Uterus (tissue), 4 donors: ENCODE measurements around the gene DNMT3L. TPM values are rescaled to one million over a fixed set of nuclear protein-coding genes. Genes with fewer than 3 reads are reported as not detected.

Source experiments
- DNase-seq, 2 donors: peaks; one replicate each; pipeline ENCODE4 v3.0.0-alpha.2; 2019 to 2020
- H3K27ac ChIP-seq, 2 donors: fragments of 200-600 bp; sonication (generic); 1 replicate in 1 of 2; 2 replicates in 1 of 2; pipeline ENCODE4 v1.5.1; 2016 to 2018
- H3K27me3 ChIP-seq, 2 donors: fragments of 200-600 bp; sonication (generic); one replicate each; pipeline ENCODE4 v1.5.1; 2018 to 2019; ENCODE audit warnings: control low read depth in 1 of 2
- H3K36me3 ChIP-seq, 2 donors: fragments of 200-600 bp; sonication (generic); one replicate each; pipeline ENCODE4 v1.5.1; 2019; ENCODE audit warnings: control low read depth in 1 of 2
- H3K4me1 ChIP-seq, 2 donors: fragments of 200-600 bp; sonication (generic); one replicate each; pipeline ENCODE4 v1.5.1; 2018 to 2019; ENCODE audit warnings: control low read depth in 1 of 2
- H3K4me3 ChIP-seq, 2 donors: fragments of 200-600 bp; sonication (generic); 1 replicate in 1 of 2; 2 replicates in 1 of 2; pipeline ENCODE4 v1.5.1; 2018 to 2019; ENCODE audit warnings: mild to moderate bottlenecking in 1 of 2
- H3K9me3 ChIP-seq, 2 donors: fragments of 200-600 bp; sonication (generic); one replicate each; pipeline ENCODE4 v1.5.1; 2019; ENCODE audit warnings: control low read depth in 1 of 2
- CTCF ChIP-seq, 4 experiments: fragments of 200-600 bp in 2 of 4; fragments of 450-650 bp in 2 of 4; sonication (generic) in 2 of 4; IDR thresholded peaks; one replicate each; pipeline ENCODE4 v1.5.1; 2016 to 2019; ENCODE audit warnings: antibody characterized with exemption in 4 of 4, mild to moderate bottlenecking in 2 of 4, moderate library complexity in 1 of 4
- POLR2A ChIP-seq, 2 donors: fragments of 450-650 bp; IDR thresholded peaks; one replicate each; pipeline ENCODE4 v1.6.1; 2016; ENCODE audit warnings: antibody characterized with exemption in 2 of 2, mild to moderate bottlenecking in 1 of 2, moderate library complexity in 1 of 2
- intact Hi-C: fragments of 100-400 bp; cut with DNase I; formaldehyde crosslinking; loops from one replicate; pipeline ENCODE4 v1.15.1; 2023; ENCODE audit warnings: low total_unique reads
- total RNA-seq, 4 donors: library from RNA; depleted of rRNA in 3 of 4; stranded (reverse); fragments of >200 nt in 3 of 4; gene quantifications; one replicate each; pipeline versions ENCODE4 v1.1.0 to v1.2.4, GENCODE V29; 2014 to 2023
- donor health status: DM: yes; HTN: yes; CAD: no.

The DNMT3L gene
- total RNA-seq = not detected

- no peaks in the 10 kb centered on the region for H3K27me3 ChIP-seq
- DNase-seq = no peak
- TF ChIP-seq POLR2A (IDR thresholded peaks at IDR 0.05) (no peak), CTCF (IDR thresholded peaks at IDR 0.05) (no peak)
- no peaks in the 10 kb centered on the region for H3K36me3 ChIP-seq
- H3K4me1 ChIP-seq = no peaks in the 10 kb centered on the region
- no peak within 1 kb of the TSS for H3K4me3 ChIP-seq
- intact Hi-C loops = no loop called here
- no peaks in the 10 kb centered on the region for H3K9me3 ChIP-seq
- no peak within 1 kb of the TSS for H3K27ac ChIP-seq
Observed at GRCh38 chr21:44261675-44262295, at the start of gene DNMT3L. Gene DNMT3L (minus strand): TSS chr21:44261897. CDS start chr21:44261259, 638 bp downstream.

GRCh38 chr21:44310628-44311507, 49.2 kb upstream of the DNMT3L start:
- no peak overlapping the region for H3K27ac ChIP-seq
- intact Hi-C loops = no loop called here
- H3K4me1 ChIP-seq = no peaks in the 10 kb centered on the region
- H3K9me3 ChIP-seq = no peaks in the 10 kb centered on the region
- TF ChIP-seq POLR2A (IDR thresholded peaks at IDR 0.05) = no peak
- no peak for TF ChIP-seq CTCF (IDR thresholded peaks at IDR 0.05)
- no peak for DNase-seq
- H3K36me3 ChIP-seq = no peaks in the 10 kb centered on the region
- H3K4me3 ChIP-seq = no peak overlapping the region
- H3K27me3 ChIP-seq = no peaks in the 10 kb centered on the region

- intact Hi-C loops = no loop called here
- TF ChIP-seq POLR2A (IDR thresholded peaks at IDR 0.05) (no peak), CTCF (IDR thresholded peaks at IDR 0.05) (no peak)
- Histone ChIP-seq H3K27ac (no peak overlapping the region), H3K9me3 (no peaks in the 10 kb centered on the region), H3K4me3 (no peak overlapping the region), H3K27me3 (no peaks in the 10 kb centered on the region), H3K4me1 (no peaks in the 10 kb centered on the region), H3K36me3 (no peaks in the 10 kb centered on the region)
- no peak for DNase-seq
Observed at GRCh38 chr21:44306936-44307704, 45.4 kb upstream of the DNMT3L start.

- Histone ChIP-seq H3K27me3 (no peaks in the 10 kb centered on the region), H3K4me3 (no peak overlapping the region), H3K4me1 (peaks cover 0 to 6% of the 10 kb centered on the region in 2 donors), H3K27ac (no peak overlapping the region), H3K36me3 (no peaks in the 10 kb centered on the region), H3K9me3 (no peaks in the 10 kb centered on the region)
- DNase-seq = no peak
- intact Hi-C loops = no loop called here
- TF ChIP-seq POLR2A (IDR thresholded peaks at IDR 0.05) (no peak), CTCF (IDR thresholded peaks at IDR 0.05) (no peak)
Observed at GRCh38 chr21:44305691-44306090, 44.0 kb upstream of the DNMT3L start.
